HG02678 (cell line): ENCODE data around the gene TLE4.

Experiments used
- ATAC-seq: cut with Tn5 transposase; IDR thresholded peaks from one replicate; pipeline ENCODE4 v1.9.1; 2021; ENCODE audit warnings: mild to moderate bottlenecking, moderate library complexity; ENCODE audit not compliant: unreplicated experiment

Gene TLE4

GRCh38 chr9:79660615-79661014 is 88.8 kb downstream of the TLE4 start:
- no peak for ATAC-seq

GRCh38 chr9:79661279-79661678 is 89.5 kb downstream of the TLE4 start:
- no peak for ATAC-seq

GRCh38 chr9:79661886-79662536 is 90.2 kb downstream of the TLE4 start:
- no peak for ATAC-seq

- ATAC-seq, result no peak
These were observed 90.8 kb downstream of the TLE4 start for GRCh38 chr9:79662537-79662956.

- no peak for ATAC-seq
These were observed 91.5 kb downstream of the TLE4 start for GRCh38 chr9:79663300-79663699.

- ATAC-seq, result no peak
These were observed 92.1 kb downstream of the TLE4 start for GRCh38 chr9:79663878-79664277.

GRCh38 chr9:79664375-79664831 is 92.6 kb downstream of the TLE4 start:
- ATAC-seq, result no peak

GRCh38 chr9:79665369-79665768 is 93.6 kb downstream of the TLE4 start:
- ATAC-seq, result no peak

- no peak for ATAC-seq
These were observed 94.2 kb downstream of the TLE4 start for GRCh38 chr9:79665931-79666330.

GRCh38 chr9:79667120-79667519 is 95.4 kb downstream of the TLE4 start:
- ATAC-seq, result no peak

GRCh38 chr9:79667817-79668436 is 96.2 kb downstream of the TLE4 start:
- no peak for ATAC-seq

GRCh38 chr9:79668956-79669355 is 97.2 kb downstream of the TLE4 start:
- no peak for ATAC-seq

GRCh38 chr9:79670269-79670961 is 98.7 kb downstream of the TLE4 start:
- no peak for ATAC-seq

- ATAC-seq, result no peak
These were observed 99.8 kb downstream of the TLE4 start for GRCh38 chr9:79671558-79671957.

- ATAC-seq, result no peak
These were observed 100.5 kb downstream of the TLE4 start for GRCh38 chr9:79672236-79672635.

GRCh38 chr9:79672891-79673290 is 101.1 kb downstream of the TLE4 start:
- ATAC-seq, result no peak

- peak; percentile 85 for ATAC-seq
These were observed 101.8 kb downstream of the TLE4 start for GRCh38 chr9:79673614-79674013.

GRCh38 chr9:79674052-79674777 is 102.5 kb downstream of the TLE4 start:
- ATAC-seq, result peak; percentile 41

GRCh38 chr9:79681576-79681975 is 109.8 kb downstream of the TLE4 start:
- ATAC-seq, result no peak

GRCh38 chr9:79682076-79682736 is 110.4 kb downstream of the TLE4 start:
- peak; percentile 55 for ATAC-seq

- no peak for ATAC-seq
These were observed 112.3 kb downstream of the TLE4 start for GRCh38 chr9:79684059-79684458.
